SK-N-MC (cell line): ENCODE measurements around the gene CEP68.

Source experiments
- DNase-seq: peaks from one replicate; pipeline ENCODE4 v3.0.0-alpha.2; 2011; ENCODE audit warnings: low read depth, low spot score
- H3K27ac ChIP-seq: fragments of 200-600 bp; sonication (generic); 2 replicates; pipeline ENCODE4 v1.5.1; 2016; ENCODE audit warnings: mixed run types
- H3K36me3 ChIP-seq: fragments of 200-600 bp; sonication (generic); 2 replicates; pipeline ENCODE4 v1.6.1; 2017; ENCODE audit warnings: antibody characterized with exemption, low read length, mixed read lengths; ENCODE audit not compliant: insufficient read depth
- H3K4me3 ChIP-seq: fragments of 200-600 bp; sonication (generic); 2 replicates; pipeline ENCODE4 v1.5.1; 2016
- H3K9ac ChIP-seq: fragments of 200-600 bp; sonication (generic); 2 replicates; pipeline ENCODE4 v1.8.0; 2017; ENCODE audit warnings: mixed run types, mixed read lengths; ENCODE audit not compliant: insufficient read length
- H3K9me3 ChIP-seq: fragments of 200-600 bp; sonication (generic); 2 replicates; pipeline ENCODE4 v1.6.1; 2017; ENCODE audit warnings: low read depth, mild to moderate bottlenecking, antibody characterized with exemption, low read length, moderate library complexity, mixed read lengths
- EZH2 ChIP-seq: fragments of 200-600 bp; sonication (generic); IDR thresholded peaks from one replicate; pipeline ENCODE4 v1.6.1; 2017; ENCODE audit warnings: antibody characterized with exemption
- FOXP2 ChIP-seq: optimal IDR thresholded peaks from 2 replicates; pipeline ENCODE3; 2011; ENCODE audit warnings: mild to moderate bottlenecking, moderate library complexity; ENCODE audit not compliant: insufficient read depth; ENCODE audit errors: extremely low read length, control extremely low read depth
- POLR2AphosphoS5 ChIP-seq: IDR thresholded peaks from 2 replicates; pipeline ENCODE4 v1.6.1; 2012; ENCODE audit warnings: mild to moderate bottlenecking, low read depth, low read length, borderline replicate concordance

Gene CEP68

DNA sequence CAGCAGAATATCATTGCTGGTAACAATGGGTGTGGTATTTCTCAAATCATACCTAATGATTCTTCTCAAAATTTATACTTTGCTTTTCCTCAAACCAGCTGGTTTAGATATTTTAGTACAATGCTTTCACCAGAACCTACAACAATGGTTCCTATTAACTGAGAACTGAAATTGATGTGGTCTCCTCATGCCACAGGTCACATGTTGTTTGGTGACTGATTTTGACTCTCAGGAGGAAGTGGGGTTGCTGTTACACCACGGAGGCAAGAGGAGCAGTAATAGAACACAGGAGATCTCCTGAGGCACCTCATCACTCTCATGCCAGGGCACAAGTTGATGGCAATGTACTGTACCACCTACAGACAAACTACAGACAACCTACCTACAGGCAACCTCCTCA is 3.0 kb upstream of the CEP68 start:
- no peak overlapping the region for H3K9ac ChIP-seq
- DNase-seq: no peak

GRCh38 chr2:65054749-65055421 is 1.3 kb upstream of the CEP68 start:
- DNase-seq: no peak
- Histone ChIP-seq H3K9me3 (no peaks in the 10 kb centered on the region), H3K27ac (no peak overlapping the region), H3K9ac (no peak overlapping the region), H3K4me3 (peak overlapping the region; percentile 95; the same call in 1 of the 2 replicates), H3K36me3 (no peaks in the 10 kb centered on the region)
- no peak for TF ChIP-seq EZH2
- TF ChIP-seq FOXP2: no peak
- no peak for TF ChIP-seq POLR2AphosphoS5

More for the DNA sequence above, 3.0 kb upstream of the CEP68 start:
- no peaks in the 10 kb centered on the region for H3K9me3 ChIP-seq
- no peak for TF ChIP-seq FOXP2
- no peak overlapping the region for H3K4me3 ChIP-seq
- no peaks in the 10 kb centered on the region for H3K36me3 ChIP-seq
- no peak overlapping the region for H3K27ac ChIP-seq

- Histone ChIP-seq H3K27ac (no peak overlapping the region), H3K4me3 (peak overlapping the region; percentile 95), H3K9me3 (no peaks in the 10 kb centered on the region), H3K9ac (peak overlapping the region; percentile 63), H3K36me3 (no peaks in the 10 kb centered on the region)
- DNase-seq: no peak
- TF ChIP-seq FOXP2: no peak
- TF ChIP-seq EZH2: no peak
- peak; percentile 54; the same call in 1 of the 2 replicates for TF ChIP-seq POLR2AphosphoS5
Measured at GRCh38 chr2:65055422-65056214, 598 bp upstream of the CEP68 start.

GRCh38 chr2:65057054-65057375 is 799 bp downstream of the CEP68 start:
- H3K27ac ChIP-seq: no peak overlapping the region
- no peaks in the 10 kb centered on the region for H3K9me3 ChIP-seq
- TF ChIP-seq FOXP2: no peak
- TF ChIP-seq POLR2AphosphoS5: no peak
- no peak for TF ChIP-seq EZH2
- no peak for DNase-seq
- H3K9ac ChIP-seq: peak overlapping the region; percentile 72
- H3K36me3 ChIP-seq: no peaks in the 10 kb centered on the region
- peak overlapping the region; percentile 95 for H3K4me3 ChIP-seq

- Histone ChIP-seq H3K36me3 (no peaks in the 10 kb centered on the region), H3K27ac (no peak overlapping the region), H3K9me3 (no peaks in the 10 kb centered on the region), H3K9ac (peak overlapping the region; percentile 72), H3K4me3 (peak overlapping the region; percentile 95)
- TF ChIP-seq POLR2AphosphoS5 (no peak), EZH2 (no peak)
- DNase-seq: no peak
Measured at GRCh38 chr2:65057391-65058052, 1.3 kb downstream of the CEP68 start.

DNA sequence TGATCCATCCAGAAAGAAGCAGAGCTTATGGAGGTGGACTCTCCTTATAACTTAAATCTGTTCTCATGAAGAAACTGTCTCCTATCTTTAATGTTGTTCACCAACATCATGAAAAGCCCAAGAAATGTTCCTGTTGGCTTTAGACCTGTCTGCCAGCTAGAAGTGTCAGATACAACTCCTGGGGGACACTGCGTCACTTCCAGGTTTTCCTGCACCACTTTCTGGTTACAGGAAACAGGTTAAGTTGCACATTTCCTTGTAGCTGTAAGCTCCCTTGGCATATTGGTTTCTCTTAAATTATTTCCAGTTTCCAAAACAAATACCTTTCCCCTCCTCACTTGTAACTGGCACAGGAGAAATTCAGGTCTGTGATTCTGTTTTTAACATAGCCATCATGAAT is 2.9 kb downstream of the CEP68 start:
- no peak for TF ChIP-seq FOXP2
- no peak for TF ChIP-seq EZH2
- no peak for TF ChIP-seq POLR2AphosphoS5
- DNase-seq: no peak
- Histone ChIP-seq H3K9me3 (no peaks in the 10 kb centered on the region), H3K36me3 (no peaks in the 10 kb centered on the region), H3K27ac (no peak overlapping the region), H3K4me3 (no peak overlapping the region), H3K9ac (no peak overlapping the region)

GRCh38 chr2:65061146-65061909 is 5.1 kb downstream of the CEP68 start:
- H3K27ac ChIP-seq: no peak overlapping the region

DNA sequence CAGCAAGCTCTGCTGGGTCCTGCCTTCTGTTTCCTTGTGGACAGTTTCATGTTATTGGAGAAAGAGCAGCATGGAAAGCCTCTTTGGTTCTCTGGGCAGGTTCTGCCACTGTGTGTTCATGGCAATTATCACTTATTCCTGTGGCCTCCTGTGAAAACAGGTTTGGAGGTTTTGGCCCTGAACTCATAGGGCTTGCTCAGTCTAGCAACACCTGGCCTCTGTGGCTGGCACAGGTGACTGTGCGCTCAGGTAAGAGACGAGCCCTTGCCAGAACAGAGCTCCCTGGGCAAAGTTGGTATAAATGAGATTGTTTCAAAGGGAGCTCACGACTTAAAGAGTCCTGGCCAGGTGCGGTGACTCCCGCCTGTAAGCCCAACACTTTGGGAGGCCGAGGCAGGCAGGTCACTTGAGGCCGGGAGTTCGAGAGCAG is 5.7 kb downstream of the CEP68 start:
- Histone ChIP-seq H3K36me3 (no peaks in the 10 kb centered on the region), H3K4me3 (no peak overlapping the region), H3K9ac (no peak overlapping the region), H3K27ac (no peak overlapping the region), H3K9me3 (no peaks in the 10 kb centered on the region)
- TF ChIP-seq POLR2AphosphoS5 (no peak), FOXP2 (no peak), EZH2 (no peak)
- DNase-seq: no peak

More at GRCh38 chr2:65061146-65061909, 5.1 kb downstream of the CEP68 start:
- no peaks in the 10 kb centered on the region for H3K36me3 ChIP-seq
- DNase-seq: no peak
- H3K4me3 ChIP-seq: no peak overlapping the region
- H3K9me3 ChIP-seq: no peaks in the 10 kb centered on the region
- no peak overlapping the region for H3K9ac ChIP-seq
- no peak for TF ChIP-seq EZH2
- no peak for TF ChIP-seq POLR2AphosphoS5
- no peak for TF ChIP-seq FOXP2
